Muscle of back (tissue), 11 donors: ENCODE results near the gene TUBB2B. TPM values are rescaled to one million over a fixed set of nuclear protein-coding genes. Genes with fewer than 3 reads are reported as not detected.
"Not testable (repeated sequence)": the region's sequence is repeated elsewhere in the genome, so short reads cannot be mapped to it uniquely, and the experiment has no call there.

Experiments used
- DNase-seq, 3 donors: peaks; one replicate each; pipeline versions ENCODE4 v3.0.0 to v3.0.0-alpha.2; 2013
- polyA plus RNA-seq, 10 donors: library from polyadenylated mRNA; unstranded; fragments of 120-200 nt; gene quantifications; one replicate each; pipeline ENCODE4 v1.2.1, GENCODE V29; 2013; ENCODE audit not compliant: insufficient read length in 10 of 10

The TUBB2B gene
- polyA plus RNA-seq, 10 donors = 44.3 to 81.0 (median 60.3) TPM

GRCh38 chr6:3213334-3213695 is 14.1 kb downstream of the TUBB2B start:
- DNase-seq = no peak

- no peak for DNase-seq
Observed at GRCh38 chr6:3212261-3212660, 15.2 kb downstream of the TUBB2B start.

- peak in 1 of 3 donors; percentile 32 for DNase-seq
Observed at GRCh38 chr6:3211681-3212080, 15.8 kb downstream of the TUBB2B start.

- DNase-seq = no peak
Observed at GRCh38 chr6:3210024-3210610, 17.3 kb downstream of the TUBB2B start.

GRCh38 chr6:3209114-3210023 is 18.1 kb downstream of the TUBB2B start:
- DNase-seq = peak; percentile 68 to 93 (median 78)

GRCh38 chr6:3208775-3209113 is 18.7 kb downstream of the TUBB2B start:
- DNase-seq = no peak

GRCh38 chr6:3208098-3208774 is 19.2 kb downstream of the TUBB2B start:
- DNase-seq = peak in 2 of 3 donors; percentile 60 to 84

GRCh38 chr6:3206339-3207015 is 21.0 kb downstream of the TUBB2B start:
- no peak for DNase-seq

- DNase-seq = peak in 1 of 3 donors; percentile 88
Observed at GRCh38 chr6:3205913-3206312, 21.5 kb downstream of the TUBB2B start.

- DNase-seq = no peak
Observed at GRCh38 chr6:3204921-3205320, 22.5 kb downstream of the TUBB2B start.

- no peak for DNase-seq
Observed at GRCh38 chr6:3202999-3203696, 24.3 kb downstream of the TUBB2B start.

- DNase-seq = no peak
Observed at GRCh38 chr6:3201388-3201787, 26.1 kb downstream of the TUBB2B start.

- DNase-seq = no peak
Observed at GRCh38 chr6:3200682-3201081, 26.8 kb downstream of the TUBB2B start.

GRCh38 chr6:3199382-3199781 is 28.1 kb downstream of the TUBB2B start:
- no peak for DNase-seq

GRCh38 chr6:3197734-3198133 is 29.7 kb downstream of the TUBB2B start:
- not testable (repeated sequence) for DNase-seq

GRCh38 chr6:3196770-3197169 is 30.7 kb downstream of the TUBB2B start:
- no peak for DNase-seq

- DNase-seq = no peak
Observed at GRCh38 chr6:3195695-3196497, 31.6 kb downstream of the TUBB2B start.

- DNase-seq = no peak
Observed at GRCh38 chr6:3195420-3195694, 32.1 kb downstream of the TUBB2B start.

- DNase-seq = peak in 2 of 3 donors; percentile 63 to 81
Observed at GRCh38 chr6:3194535-3195419, 32.7 kb downstream of the TUBB2B start.
